ENCODE measurements around the gene DDX46. TPM values are rescaled to one million over a fixed set of nuclear protein-coding genes. Genes with fewer than 3 reads are reported as not detected.

DDX46 gene
- total and polyA plus RNA-seq, 2 of the 8 experiments (the other 6 are each of a cell fraction or from before 2014, with no cell fraction given) = 22.6 to 110 TPM

DNA sequence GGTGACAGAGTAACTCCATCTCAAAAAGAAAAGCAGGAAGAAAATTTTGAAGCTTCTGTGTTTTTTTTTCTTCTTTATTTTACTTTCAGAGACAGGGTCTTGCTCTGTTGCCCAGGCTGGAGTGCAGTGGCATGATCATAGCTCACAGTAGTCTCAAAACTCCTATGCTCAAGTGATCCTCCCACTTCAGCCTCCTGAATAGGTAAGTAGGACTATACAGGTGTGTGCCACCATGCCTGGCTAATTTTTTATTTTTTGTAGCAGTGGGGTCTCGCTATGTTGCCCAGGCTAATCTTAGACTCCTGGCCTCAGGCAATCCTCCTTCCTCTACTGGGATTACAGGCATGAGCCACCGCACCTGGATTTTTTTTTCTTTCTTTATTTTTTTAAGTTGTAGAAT is 77.0 kb downstream of the DDX46 start (continued):
- TF ChIP-seq TEAD4 (IDR thresholded peaks at IDR 0.05; ENCODE audit: low read depth, low read length) = no peak
- TF ChIP-seq, protein P1, sequence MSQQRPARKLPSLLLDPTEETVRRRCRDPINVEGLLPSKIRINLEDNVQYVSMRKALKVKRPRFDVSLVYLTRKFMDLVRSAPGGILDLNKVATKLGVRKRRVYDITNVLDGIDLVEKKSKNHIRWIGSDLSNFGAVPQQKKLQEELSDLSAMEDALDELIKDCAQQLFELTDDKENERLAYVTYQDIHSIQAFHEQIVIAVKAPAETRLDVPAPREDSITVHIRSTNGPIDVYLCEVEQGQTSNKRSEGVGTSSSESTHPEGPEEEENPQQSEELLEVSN (IDR thresholded peaks at IDR 0.05) = no peak
- TF ChIP-seq, protein P2, sequence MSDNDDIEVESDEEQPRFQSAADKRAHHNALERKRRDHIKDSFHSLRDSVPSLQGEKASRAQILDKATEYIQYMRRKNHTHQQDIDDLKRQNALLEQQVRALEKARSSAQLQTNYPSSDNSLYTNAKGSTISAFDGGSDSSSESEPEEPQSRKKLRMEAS (IDR thresholded peaks at IDR 0.05) = no peak
- no peak for TF ChIP-seq EGR1 (IDR thresholded peaks at IDR 0.05; ENCODE audit: borderline replicate concordance, low read depth, low read length)
- no peak for TF ChIP-seq RBBP5 (IDR thresholded peaks at IDR 0.05; ENCODE audit: borderline replicate concordance, low read depth, low read length)
- no peak for TF ChIP-seq SIX5 (IDR thresholded peaks at IDR 0.05; ENCODE audit: low read depth, low read length)
